Measurements from ENCODE around the gene INPP5J. TPM values are rescaled to one million over a fixed set of nuclear protein-coding genes. Genes with fewer than 3 reads are reported as not detected.

The INPP5J gene
- total RNA-seq, 1 donor from 2014 or later, result under 0.01 TPM

GRCh38 chr22:31121403-31121802 is 1.4 kb upstream of the INPP5J start:
- H3K4me3 ChIP-seq (ENCODE audit: low read depth, low read length), result no peak overlapping the region
- DNase-seq (ENCODE audit: low read depth), result no peak
- peaks cover 13% of the 10 kb centered on the region for H3K27me3 ChIP-seq (ENCODE audit: control insufficient read depth, insufficient read depth, low read length)
- no peaks in the 10 kb centered on the region for H3K36me3 ChIP-seq (ENCODE audit: control insufficient read depth, insufficient read depth, low read length)
- no peak for FAIRE-seq
- TF ChIP-seq, protein P1, sequence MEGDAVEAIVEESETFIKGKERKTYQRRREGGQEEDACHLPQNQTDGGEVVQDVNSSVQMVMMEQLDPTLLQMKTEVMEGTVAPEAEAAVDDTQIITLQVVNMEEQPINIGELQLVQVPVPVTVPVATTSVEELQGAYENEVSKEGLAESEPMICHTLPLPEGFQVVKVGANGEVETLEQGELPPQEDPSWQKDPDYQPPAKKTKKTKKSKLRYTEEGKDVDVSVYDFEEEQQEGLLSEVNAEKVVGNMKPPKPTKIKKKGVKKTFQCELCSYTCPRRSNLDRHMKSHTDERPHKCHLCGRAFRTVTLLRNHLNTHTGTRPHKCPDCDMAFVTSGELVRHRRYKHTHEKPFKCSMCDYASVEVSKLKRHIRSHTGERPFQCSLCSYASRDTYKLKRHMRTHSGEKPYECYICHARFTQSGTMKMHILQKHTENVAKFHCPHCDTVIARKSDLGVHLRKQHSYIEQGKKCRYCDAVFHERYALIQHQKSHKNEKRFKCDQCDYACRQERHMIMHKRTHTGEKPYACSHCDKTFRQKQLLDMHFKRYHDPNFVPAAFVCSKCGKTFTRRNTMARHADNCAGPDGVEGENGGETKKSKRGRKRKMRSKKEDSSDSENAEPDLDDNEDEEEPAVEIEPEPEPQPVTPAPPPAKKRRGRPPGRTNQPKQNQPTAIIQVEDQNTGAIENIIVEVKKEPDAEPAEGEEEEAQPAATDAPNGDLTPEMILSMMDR (IDR thresholded peaks at IDR 0.05; ENCODE audit: insufficient read depth, low read length, severe bottlenecking), result no peak

- Histone ChIP-seq H3K36me3 (ENCODE audit: control insufficient read depth, insufficient read depth, low read length) (no peaks in the 10 kb centered on the region), H3K27me3 (ENCODE audit: control insufficient read depth, insufficient read depth, low read length) (peaks cover 13% of the 10 kb centered on the region), H3K4me3 (ENCODE audit: low read depth, low read length) (no peak overlapping the region)
- FAIRE-seq, result no peak
- TF ChIP-seq, protein P1 (IDR thresholded peaks at IDR 0.05; ENCODE audit: insufficient read depth, low read length, severe bottlenecking), result no peak
- DNase-seq (ENCODE audit: low read depth), result no peak
Observed at GRCh38 chr22:31122196-31122531, 602 bp upstream of the INPP5J start.

DNA sequence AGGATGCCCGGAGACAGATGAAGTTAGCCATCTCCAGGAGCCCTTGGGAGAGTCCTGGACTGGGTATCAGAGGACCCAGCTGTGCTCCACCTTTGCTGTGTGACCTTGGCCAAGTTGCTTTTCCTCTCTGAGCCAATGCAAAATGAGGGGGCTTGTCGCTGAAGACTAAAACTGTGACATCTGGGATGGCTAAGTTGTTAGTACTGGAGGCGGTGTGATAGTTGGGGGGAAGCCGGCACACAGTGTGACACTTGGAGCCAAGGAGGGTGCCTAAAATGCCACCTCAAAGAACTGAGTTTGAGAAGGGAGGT is 481 bp downstream of the INPP5J start:
- H3K27me3 ChIP-seq (ENCODE audit: control insufficient read depth, insufficient read depth, low read length), result peaks cover 13% of the 10 kb centered on the region
- FAIRE-seq, result peak; percentile 81
- peak overlapping the region; percentile 33 for H3K4me3 ChIP-seq (ENCODE audit: low read depth, low read length)
- no peaks in the 10 kb centered on the region for H3K36me3 ChIP-seq (ENCODE audit: control insufficient read depth, insufficient read depth, low read length)
- TF ChIP-seq, protein P1 (IDR thresholded peaks at IDR 0.05; ENCODE audit: insufficient read depth, low read length, severe bottlenecking), result no peak
- DNase-seq (ENCODE audit: low read depth), result no peak

GRCh38 chr22:31124290-31124689 is 1.5 kb downstream of the INPP5J start:
- FAIRE-seq (no peak), DNase-seq (ENCODE audit: low read depth) (no peak)
- Histone ChIP-seq H3K27me3 (ENCODE audit: control insufficient read depth, insufficient read depth, low read length) (peaks cover 13% of the 10 kb centered on the region), H3K36me3 (ENCODE audit: control insufficient read depth, insufficient read depth, low read length) (no peaks in the 10 kb centered on the region), H3K4me3 (ENCODE audit: low read depth, low read length) (no peak overlapping the region)
- TF ChIP-seq, protein P1 (IDR thresholded peaks at IDR 0.05; ENCODE audit: insufficient read depth, low read length, severe bottlenecking), result no peak

- Histone ChIP-seq H3K27me3 (ENCODE audit: control insufficient read depth, insufficient read depth, low read length) (peaks cover 11% of the 10 kb centered on the region), H3K36me3 (ENCODE audit: control insufficient read depth, insufficient read depth, low read length) (no peaks in the 10 kb centered on the region), H3K4me3 (ENCODE audit: low read depth, low read length) (no peak overlapping the region)
- FAIRE-seq (no peak), DNase-seq (ENCODE audit: low read depth) (no peak)
- TF ChIP-seq, protein P1 (IDR thresholded peaks at IDR 0.05; ENCODE audit: insufficient read depth, low read length, severe bottlenecking), result no peak
Observed at GRCh38 chr22:31124811-31125465, 2.2 kb downstream of the INPP5J start.

DNA sequence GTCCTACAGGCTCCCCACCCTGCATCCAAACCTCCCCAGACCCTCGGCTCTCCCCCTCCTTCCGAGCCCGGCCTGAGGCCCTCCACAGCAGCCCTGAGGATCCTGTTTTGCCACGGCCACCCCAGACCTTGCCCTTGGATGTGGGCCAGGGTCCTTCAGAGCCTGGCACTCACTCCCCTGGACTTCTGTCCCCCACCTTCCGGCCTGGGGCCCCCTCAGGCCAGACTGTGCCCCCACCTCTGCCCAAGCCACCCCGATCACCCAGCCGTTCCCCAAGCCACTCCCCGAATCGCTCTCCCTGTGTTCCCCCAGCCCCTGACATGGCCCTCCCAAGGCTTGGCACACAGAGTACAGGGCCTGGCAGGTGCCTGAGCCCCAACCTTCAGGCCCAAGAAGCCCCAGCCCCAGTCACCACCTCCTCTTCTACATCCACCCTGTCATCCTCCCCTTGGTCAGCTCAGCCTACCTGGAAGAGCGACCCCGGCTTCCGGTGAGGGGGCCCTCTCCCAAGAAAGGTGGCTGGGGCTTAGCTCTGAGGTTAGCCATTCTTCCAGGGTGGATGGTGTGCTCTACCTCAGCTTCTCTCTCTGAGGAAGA is 2.9 kb downstream of the INPP5J start:
- TF ChIP-seq, protein P1 (IDR thresholded peaks at IDR 0.05; ENCODE audit: insufficient read depth, low read length, severe bottlenecking), result no peak

More for the DNA sequence above, 2.9 kb downstream of the INPP5J start:
- Histone ChIP-seq H3K4me3 (ENCODE audit: low read depth, low read length) (no peak overlapping the region), H3K27me3 (ENCODE audit: control insufficient read depth, insufficient read depth, low read length) (peaks cover 11% of the 10 kb centered on the region), H3K36me3 (ENCODE audit: control insufficient read depth, insufficient read depth, low read length) (no peaks in the 10 kb centered on the region)
- FAIRE-seq (no peak), DNase-seq (ENCODE audit: low read depth) (no peak)
